ENCODE results near the gene CA14. TPM values are rescaled to one million over a fixed set of nuclear protein-coding genes. Genes with fewer than 3 reads are reported as not detected.

The CA14 gene
- total and polyA plus RNA-seq, 9 of the 15 experiments (the other 6 are each of a cell fraction or from before 2014, with no cell fraction given), result 0.13 to 0.57 (median 0.26) TPM; not detected in 1

DNA sequence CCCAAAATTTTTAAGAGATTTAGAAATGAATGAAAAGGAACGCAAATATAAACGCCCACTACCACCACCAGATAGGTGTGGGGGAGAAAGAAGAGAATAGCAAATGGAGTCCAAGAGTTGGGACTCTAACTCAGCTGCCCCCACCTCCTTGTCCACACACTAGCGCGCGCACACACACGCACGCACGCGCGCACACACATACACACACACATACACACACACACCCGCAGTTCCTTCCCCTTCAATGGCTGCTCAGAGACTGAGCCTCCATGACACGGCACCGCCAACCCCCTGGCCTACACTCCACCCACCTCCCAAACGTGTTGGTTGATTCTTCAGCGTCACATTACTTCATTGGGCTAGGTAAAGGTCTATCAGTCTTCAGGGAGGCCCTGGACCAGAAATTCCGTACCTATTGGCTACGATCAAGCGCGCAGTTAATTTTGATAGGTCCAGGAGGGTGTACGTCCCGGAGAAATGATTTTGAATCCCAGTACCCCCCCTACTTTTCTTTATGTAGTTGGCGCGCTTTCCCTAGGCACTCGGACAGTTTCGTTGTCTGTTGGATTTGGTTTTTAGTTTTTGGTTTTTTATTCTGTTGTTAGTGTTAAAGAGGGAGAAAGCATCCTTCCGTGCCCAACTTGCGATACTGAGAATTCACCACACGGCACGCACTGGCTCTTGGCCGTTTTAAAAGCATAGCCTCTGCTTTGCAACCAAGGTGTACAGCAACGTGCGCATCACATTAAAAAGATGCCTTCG lies 21.5 kb upstream of the CA14 start, which contains the start of gene ANP32E (continued):
- TF ChIP-seq, protein P1, sequence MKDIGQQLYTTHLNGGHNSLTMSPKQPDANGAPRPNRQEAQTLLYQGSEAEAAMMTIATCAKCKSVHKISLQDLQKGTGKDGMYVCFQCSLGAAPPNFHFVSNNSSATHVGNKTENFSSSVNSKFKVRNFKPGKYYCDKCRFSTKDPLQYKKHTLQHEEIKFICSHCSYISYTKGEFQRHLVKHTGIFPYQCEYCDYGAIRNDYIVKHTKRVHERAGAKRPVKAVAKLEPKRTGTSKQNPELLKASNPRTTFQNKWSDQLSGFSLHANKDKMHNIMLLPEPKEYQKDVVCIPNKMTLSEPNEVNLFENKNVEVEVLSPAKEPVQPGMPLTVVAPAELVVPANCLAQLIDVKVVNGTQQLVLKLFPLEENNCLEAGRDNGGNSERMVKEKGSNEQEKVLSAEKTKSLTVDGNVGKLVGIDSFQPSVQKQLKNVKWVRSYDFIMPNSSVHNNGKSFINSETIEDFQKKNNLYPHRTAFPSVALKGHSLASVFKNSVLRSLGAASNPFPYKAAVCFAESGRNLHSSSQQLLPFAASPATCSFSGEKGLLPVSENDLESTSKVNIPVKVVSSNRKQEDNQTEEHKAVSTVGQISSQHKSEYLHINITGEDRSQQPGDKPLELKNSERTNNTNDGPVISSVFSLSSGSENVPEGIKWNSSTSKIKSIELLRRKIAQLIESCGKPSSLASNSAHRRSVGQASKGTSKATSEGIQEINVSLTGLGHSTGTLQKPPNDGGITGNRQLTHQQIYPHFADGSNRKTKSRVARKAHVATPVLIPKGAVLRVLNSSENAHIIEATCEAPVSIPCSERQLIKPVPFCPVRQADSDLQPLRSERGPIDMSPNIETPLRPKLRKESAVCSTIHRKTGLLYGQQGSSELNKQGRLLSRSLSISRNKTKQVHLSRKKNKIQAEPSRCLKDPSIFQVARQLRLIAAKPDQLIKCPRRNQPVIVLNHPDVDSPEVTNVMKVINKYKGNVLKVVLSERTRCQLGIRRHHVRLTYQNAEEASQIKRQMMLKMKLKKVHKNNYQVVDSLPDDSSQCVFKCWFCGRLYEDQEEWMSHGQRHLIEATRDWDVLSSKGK (CRISPR knock-in tag; IDR thresholded peaks at IDR 0.05), result no peak
- TF ChIP-seq, protein P2, sequence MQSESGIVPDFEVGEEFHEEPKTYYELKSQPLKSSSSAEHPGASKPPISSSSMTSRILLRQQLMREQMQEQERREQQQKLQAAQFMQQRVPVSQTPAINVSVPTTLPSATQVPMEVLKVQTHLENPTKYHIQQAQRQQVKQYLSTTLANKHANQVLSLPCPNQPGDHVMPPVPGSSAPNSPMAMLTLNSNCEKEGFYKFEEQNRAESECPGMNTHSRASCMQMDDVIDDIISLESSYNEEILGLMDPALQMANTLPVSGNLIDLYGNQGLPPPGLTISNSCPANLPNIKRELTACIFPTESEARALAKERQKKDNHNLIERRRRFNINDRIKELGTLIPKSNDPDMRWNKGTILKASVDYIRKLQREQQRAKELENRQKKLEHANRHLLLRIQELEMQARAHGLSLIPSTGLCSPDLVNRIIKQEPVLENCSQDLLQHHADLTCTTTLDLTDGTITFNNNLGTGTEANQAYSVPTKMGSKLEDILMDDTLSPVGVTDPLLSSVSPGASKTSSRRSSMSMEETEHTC (IDR thresholded peaks at IDR 0.05), result no peak
- no peak; the same call in 1 of the 2 replicates for TF ChIP-seq KHSRP (IDR thresholded peaks at IDR 0.05)
- TF ChIP-seq, protein P3, sequence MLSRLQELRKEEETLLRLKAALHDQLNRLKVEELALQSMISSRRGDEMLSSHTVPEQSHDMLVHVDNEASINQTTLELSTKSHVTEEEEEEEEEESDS (CRISPR knock-in tag; IDR thresholded peaks at IDR 0.05), result no peak
- no peak for TF ChIP-seq PPARD (CRISPR knock-in tag; IDR thresholded peaks at IDR 0.05)
- no peak for TF ChIP-seq HNRNPH1 (optimal IDR thresholded peaks at IDR 0.05; ENCODE audit: low read depth, low read length)
- TF ChIP-seq ZNF23 (CRISPR knock-in tag; IDR thresholded peaks at IDR 0.05), result no peak
- TF ChIP-seq PHF8 (IDR thresholded peaks at IDR 0.05; ENCODE audit: borderline replicate concordance, low read length), result peak; percentile 76; the same call in 1 of the 2 replicates
- TF ChIP-seq, protein P4, sequence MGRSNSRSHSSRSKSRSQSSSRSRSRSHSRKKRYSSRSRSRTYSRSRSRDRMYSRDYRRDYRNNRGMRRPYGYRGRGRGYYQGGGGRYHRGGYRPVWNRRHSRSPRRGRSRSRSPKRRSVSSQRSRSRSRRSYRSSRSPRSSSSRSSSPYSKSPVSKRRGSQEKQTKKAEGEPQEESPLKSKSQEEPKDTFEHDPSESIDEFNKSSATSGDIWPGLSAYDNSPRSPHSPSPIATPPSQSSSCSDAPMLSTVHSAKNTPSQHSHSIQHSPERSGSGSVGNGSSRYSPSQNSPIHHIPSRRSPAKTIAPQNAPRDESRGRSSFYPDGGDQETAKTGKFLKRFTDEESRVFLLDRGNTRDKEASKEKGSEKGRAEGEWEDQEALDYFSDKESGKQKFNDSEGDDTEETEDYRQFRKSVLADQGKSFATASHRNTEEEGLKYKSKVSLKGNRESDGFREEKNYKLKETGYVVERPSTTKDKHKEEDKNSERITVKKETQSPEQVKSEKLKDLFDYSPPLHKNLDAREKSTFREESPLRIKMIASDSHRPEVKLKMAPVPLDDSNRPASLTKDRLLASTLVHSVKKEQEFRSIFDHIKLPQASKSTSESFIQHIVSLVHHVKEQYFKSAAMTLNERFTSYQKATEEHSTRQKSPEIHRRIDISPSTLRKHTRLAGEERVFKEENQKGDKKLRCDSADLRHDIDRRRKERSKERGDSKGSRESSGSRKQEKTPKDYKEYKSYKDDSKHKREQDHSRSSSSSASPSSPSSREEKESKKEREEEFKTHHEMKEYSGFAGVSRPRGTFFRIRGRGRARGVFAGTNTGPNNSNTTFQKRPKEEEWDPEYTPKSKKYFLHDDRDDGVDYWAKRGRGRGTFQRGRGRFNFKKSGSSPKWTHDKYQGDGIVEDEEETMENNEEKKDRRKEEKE (IDR thresholded peaks at IDR 0.05; ENCODE audit: borderline replicate concordance in 1 of 2, control insufficient read depth in 1 of 2, low read depth in 2 of 2, low read length in 1 of 2), result 0 out of 4 replicates have a peak, but pooled peaks of 1 of the 2 experiments have one; percentile 17
- TF ChIP-seq, protein P5, sequence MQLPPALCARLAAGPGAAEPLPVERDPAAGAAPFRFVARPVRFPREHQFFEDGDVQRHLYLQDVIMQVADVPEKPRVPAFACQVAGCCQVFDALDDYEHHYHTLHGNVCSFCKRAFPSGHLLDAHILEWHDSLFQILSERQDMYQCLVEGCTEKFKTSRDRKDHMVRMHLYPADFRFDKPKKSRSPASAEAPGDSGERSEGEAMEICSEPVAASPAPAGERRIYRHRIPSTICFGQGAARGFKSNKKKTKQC (CRISPR knock-in tag; IDR thresholded peaks at IDR 0.05), result 0 out of 2 replicates have a peak, but pooled peaks have one; percentile 16
- TF ChIP-seq, protein P6, sequence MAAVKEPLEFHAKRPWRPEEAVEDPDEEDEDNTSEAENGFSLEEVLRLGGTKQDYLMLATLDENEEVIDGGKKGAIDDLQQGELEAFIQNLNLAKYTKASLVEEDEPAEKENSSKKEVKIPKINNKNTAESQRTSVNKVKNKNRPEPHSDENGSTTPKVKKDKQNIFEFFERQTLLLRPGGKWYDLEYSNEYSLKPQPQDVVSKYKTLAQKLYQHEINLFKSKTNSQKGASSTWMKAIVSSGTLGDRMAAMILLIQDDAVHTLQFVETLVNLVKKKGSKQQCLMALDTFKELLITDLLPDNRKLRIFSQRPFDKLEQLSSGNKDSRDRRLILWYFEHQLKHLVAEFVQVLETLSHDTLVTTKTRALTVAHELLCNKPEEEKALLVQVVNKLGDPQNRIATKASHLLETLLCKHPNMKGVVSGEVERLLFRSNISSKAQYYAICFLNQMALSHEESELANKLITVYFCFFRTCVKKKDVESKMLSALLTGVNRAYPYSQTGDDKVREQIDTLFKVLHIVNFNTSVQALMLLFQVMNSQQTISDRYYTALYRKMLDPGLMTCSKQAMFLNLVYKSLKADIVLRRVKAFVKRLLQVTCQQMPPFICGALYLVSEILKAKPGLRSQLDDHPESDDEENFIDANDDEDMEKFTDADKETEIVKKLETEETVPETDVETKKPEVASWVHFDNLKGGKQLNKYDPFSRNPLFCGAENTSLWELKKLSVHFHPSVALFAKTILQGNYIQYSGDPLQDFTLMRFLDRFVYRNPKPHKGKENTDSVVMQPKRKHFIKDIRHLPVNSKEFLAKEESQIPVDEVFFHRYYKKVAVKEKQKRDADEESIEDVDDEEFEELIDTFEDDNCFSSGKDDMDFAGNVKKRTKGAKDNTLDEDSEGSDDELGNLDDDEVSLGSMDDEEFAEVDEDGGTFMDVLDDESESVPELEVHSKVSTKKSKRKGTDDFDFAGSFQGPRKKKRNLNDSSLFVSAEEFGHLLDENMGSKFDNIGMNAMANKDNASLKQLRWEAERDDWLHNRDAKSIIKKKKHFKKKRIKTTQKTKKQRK (IDR thresholded peaks at IDR 0.05; ENCODE audit: borderline replicate concordance, low read depth, low read length), result peak; percentile 91
- no peak for TF ChIP-seq SAFB (IDR thresholded peaks at IDR 0.05; ENCODE audit: borderline replicate concordance, low read depth, low read length)
- TF ChIP-seq CTBP1 (IDR thresholded peaks at IDR 0.05; ENCODE audit: borderline replicate concordance), result peak; percentile 88

All from K562 (cell line).